HL-60 (cell line): ENCODE measurements around the gene NT5DC3.

Experiments
- DNase-seq, 2 experiments: peaks; one replicate each; pipeline ENCODE4 v3.0.0-alpha.2; 2010 to 2020; ENCODE audit warnings: low read depth in 1 of 2, low spot score in 1 of 2
- H3K27ac ChIP-seq: fragments of 250-450 bp; sonication (Bioruptor Pico); replicated peaks from 2 replicates; pipeline ENCODE4 v1.5.1; 2020; ENCODE audit warnings: mild to moderate bottlenecking, moderate library complexity
- H3K27me3 ChIP-seq: fragments of 250-450 bp; sonication (Bioruptor Pico); 2 replicates; pipeline ENCODE4 v1.5.1; 2021; ENCODE audit warnings: mild to moderate bottlenecking, moderate library complexity; ENCODE audit not compliant: insufficient read depth, poor library complexity, severe bottlenecking
- H3K4me3 ChIP-seq: replicated peaks from 2 replicates; pipeline ENCODE4 v1.5.1; 2011; ENCODE audit warnings: mild to moderate bottlenecking, control low read depth, low read length; ENCODE audit not compliant: insufficient read depth
- CTCF ChIP-seq: IDR thresholded peaks from one replicate; pipeline ENCODE4 v1.5.1; 2011; ENCODE audit warnings: low read length, control low read depth, inconsistent platforms; ENCODE audit not compliant: insufficient read depth
- GABPA ChIP-seq: IDR thresholded peaks from 2 replicates; pipeline ENCODE4 v1.6.1; 2012; ENCODE audit warnings: low read depth
- POLR2AphosphoS5 ChIP-seq: IDR thresholded peaks from 2 replicates; pipeline ENCODE4 v1.6.1; 2012; ENCODE audit warnings: low read depth
- REST ChIP-seq: IDR thresholded peaks from 2 replicates; pipeline ENCODE4 v1.6.1; 2012; ENCODE audit warnings: low read depth; ENCODE audit not compliant: insufficient replicate concordance
- SPI1 ChIP-seq: IDR thresholded peaks from 2 replicates; pipeline ENCODE4 v1.6.1; 2012; ENCODE audit warnings: low read depth, mild to moderate bottlenecking, borderline replicate concordance

NT5DC3 gene

DNA sequence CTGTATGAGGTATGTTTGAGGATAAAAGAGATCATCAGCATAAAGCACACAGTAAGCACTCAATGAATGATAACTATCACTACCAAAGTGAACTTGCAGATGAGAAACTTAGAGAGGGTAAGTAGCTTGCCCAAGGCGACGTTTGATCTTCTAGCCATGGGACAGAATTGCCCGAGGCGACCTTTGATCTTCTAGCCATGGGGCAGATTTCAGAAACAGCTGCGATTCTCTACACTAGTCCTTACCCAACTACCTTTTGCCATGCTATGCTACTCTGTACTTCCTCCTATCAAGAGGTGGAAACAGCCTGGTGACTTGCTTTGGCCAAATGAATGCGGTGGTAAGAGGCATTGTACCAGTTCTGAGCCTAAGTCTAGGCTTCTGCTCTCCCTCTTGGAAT, 23.7 kb upstream of the NT5DC3 start:
- Histone ChIP-seq H3K27ac (no peak overlapping the region), H3K27me3 (no peaks in the 10 kb centered on the region), H3K4me3 (no peak overlapping the region)
- DNase-seq = no peak
- no peak for TF ChIP-seq GABPA
- TF ChIP-seq CTCF = no peak
- TF ChIP-seq SPI1 = no peak
- no peak for TF ChIP-seq POLR2AphosphoS5
- TF ChIP-seq REST = no peak

DNA sequence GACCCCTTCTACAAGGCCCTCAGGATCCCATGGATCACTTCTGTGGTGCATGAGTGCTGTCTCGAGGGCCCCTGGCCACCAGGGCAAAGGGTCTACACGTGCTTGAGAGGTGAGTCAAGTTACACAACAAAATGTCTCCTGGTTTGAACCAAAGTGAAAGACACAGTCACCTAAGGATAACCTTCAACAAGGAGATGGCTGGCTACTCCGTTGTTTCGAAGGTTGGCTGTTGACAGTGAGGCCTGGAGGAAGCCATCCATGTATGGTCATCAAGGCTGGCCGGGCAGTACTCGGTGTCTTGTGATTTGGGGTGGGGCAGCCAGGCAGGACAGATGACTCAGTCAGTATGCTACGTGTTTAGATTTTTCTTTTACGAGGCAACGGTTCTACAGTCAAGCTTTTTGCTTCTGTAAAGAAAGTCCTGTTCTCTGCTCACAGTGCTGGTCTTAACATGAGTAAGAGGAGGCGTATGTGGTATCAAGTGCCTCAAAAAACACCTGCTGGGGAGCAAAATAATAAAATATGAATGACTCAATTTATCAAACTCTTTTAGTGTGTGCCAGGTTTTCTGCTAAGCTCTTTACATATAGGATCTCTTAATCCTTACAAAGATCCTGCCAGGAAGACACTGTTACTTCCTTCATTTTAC, 18.0 kb upstream of the NT5DC3 start:
- Histone ChIP-seq H3K27ac (no peak overlapping the region), H3K4me3 (no peak overlapping the region), H3K27me3 (no peaks in the 10 kb centered on the region)
- no peak for TF ChIP-seq CTCF
- TF ChIP-seq POLR2AphosphoS5 = no peak
- TF ChIP-seq GABPA = no peak
- no peak for TF ChIP-seq REST
- no peak for TF ChIP-seq SPI1
- DNase-seq = no peak

DNA sequence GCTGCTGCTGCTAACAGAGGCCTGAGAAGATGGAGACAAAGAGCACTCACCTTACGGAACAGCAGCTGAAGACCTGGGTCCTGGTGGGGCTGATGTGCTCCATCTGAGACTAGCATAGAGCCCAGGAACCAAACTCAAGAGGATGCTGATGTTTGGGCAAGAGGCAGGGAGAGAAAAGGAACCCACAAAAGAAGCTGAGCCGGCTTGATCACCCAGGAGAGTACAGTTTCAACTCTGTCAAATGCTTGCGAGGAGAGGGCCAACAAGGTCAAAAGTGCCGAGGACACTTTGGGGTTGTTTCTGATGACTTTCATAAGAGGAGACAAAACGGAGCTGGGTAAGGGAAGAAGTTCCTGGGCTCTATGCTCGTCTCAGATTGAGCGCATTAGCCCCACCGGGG, 17.3 kb upstream of the NT5DC3 start:
- DNase-seq = no peak
- TF ChIP-seq CTCF (no peak), GABPA (no peak), SPI1 (no peak), REST (no peak), POLR2AphosphoS5 (no peak)
- no peak overlapping the region for H3K27ac ChIP-seq

More for the DNA sequence above, 17.3 kb upstream of the NT5DC3 start:
- Histone ChIP-seq H3K27me3 (no peaks in the 10 kb centered on the region), H3K4me3 (no peak overlapping the region)
